ENCODE results near the gene ERF.

GRCh38 chr19:42303876-42304275 is 48.9 kb upstream of the ERF start:
- TF ChIP-seq GATA3 (IDR thresholded peaks at IDR 0.05; ENCODE audit: low read depth, low read length) (no peak), GATA2 (IDR thresholded peaks at IDR 0.05; ENCODE audit: low read depth, low read length) (no peak)
